ENCODE measurements around the gene LDHB.

GRCh38 chr12:21644516-21644915 is 13.1 kb downstream of the LDHB start:
- TF ChIP-seq RAD21 (IDR thresholded peaks at IDR 0.05; ENCODE audit: low read length) (no peak), MAX (IDR thresholded peaks at IDR 0.05; ENCODE audit: low read depth) (no peak), RFX5 (IDR thresholded peaks at IDR 0.05; ENCODE audit: low read length) (no peak), PBX3 (IDR thresholded peaks at IDR 0.05) (no peak), CTCF (IDR thresholded peaks at IDR 0.05) (no peak), POLR2AphosphoS5 (IDR thresholded peaks at IDR 0.05; ENCODE audit: low read depth, low read length) (no peak), TAF1 (IDR thresholded peaks at IDR 0.05; ENCODE audit: borderline replicate concordance, low read depth, low read length) (no peak), NFIC (IDR thresholded peaks at IDR 0.05; ENCODE audit: borderline replicate concordance) (no peak), SIN3A (IDR thresholded peaks at IDR 0.05; ENCODE audit: borderline replicate concordance, low read depth, low read length) (no peak), IRF3 (IDR thresholded peaks at IDR 0.05; ENCODE audit: low read depth, low read length) (no peak), MXI1 (IDR thresholded peaks at IDR 0.05; ENCODE audit: low read depth, low read length) (no peak)

Measured in SK-N-SH (cell line).